GM21526 (cell line): Measurements from ENCODE around the gene PPIP5K2.

Source experiments
- ATAC-seq: cut with Tn5 transposase; IDR thresholded peaks from one replicate; pipeline ENCODE4 v1.9.1; 2021; ENCODE audit warnings: moderate library complexity; ENCODE audit not compliant: unreplicated experiment, low FRiP score

Gene PPIP5K2

GRCh38 chr5:103235891-103236290 lies 115.8 kb downstream of the PPIP5K2 start:
- ATAC-seq, result no peak

DNA sequence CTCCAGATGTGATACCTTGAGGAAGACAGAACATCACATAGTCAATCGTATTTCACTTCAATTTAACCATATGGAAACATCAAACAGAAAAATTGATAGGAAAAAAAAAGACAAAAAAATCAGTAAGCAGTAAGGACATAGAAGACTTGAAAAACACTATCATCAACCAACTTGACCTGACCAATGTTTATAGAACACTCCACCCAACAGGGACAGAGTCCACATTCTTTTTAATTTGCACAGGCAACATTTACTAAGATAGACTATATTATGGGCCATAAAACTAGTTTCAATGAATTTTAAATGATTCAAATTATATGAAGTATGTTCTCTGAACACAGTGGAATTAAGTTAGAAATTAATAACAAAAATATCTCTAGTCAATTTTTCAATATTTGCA lies 117.7 kb downstream of the PPIP5K2 start:
- ATAC-seq, result no peak

GRCh38 chr5:103243665-103244064 lies 123.6 kb downstream of the PPIP5K2 start:
- ATAC-seq, result no peak

DNA sequence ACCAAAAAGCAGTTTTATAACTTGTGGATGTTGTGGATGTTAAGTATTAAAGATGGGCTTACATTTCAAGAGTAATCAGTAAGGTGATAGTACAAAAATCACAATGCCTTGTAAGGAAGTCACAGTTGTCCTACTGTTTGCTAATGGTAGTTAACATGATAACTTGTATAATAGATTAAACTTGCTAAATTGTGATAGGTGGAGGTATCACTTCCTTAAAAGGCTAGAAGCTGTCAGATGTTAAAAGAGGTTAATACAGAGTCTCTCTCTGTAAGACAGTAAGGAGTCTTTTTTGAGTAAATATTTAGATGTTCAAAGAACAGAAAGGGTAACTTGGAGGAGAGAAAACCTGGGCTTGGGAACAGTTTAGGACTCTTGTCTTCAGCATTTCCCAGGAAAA lies 124.3 kb downstream of the PPIP5K2 start:
- no peak for ATAC-seq

GRCh38 chr5:103245761-103246160 lies 125.7 kb downstream of the PPIP5K2 start:
- ATAC-seq, result no peak

- ATAC-seq, result no peak
Measured at GRCh38 chr5:103247118-103247517, 127.0 kb downstream of the PPIP5K2 start.

DNA sequence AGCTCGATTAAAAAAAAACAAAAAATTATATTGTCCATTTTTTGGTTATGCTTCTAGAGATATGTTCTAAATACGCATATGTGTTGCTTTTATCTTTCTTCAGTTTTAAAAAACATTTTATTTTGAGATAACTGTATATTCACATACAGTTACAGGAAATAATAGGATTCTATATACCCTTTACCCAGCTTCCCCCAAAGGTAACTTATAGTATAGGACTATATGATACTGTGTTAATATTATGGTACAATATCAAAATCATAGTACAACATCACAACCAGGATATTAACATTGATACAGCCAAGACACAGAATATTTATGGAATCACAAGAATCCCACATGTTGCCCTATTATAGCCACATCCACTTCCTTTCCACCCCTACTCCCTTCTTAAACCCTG lies 129.0 kb downstream of the PPIP5K2 start:
- ATAC-seq, result no peak

DNA sequence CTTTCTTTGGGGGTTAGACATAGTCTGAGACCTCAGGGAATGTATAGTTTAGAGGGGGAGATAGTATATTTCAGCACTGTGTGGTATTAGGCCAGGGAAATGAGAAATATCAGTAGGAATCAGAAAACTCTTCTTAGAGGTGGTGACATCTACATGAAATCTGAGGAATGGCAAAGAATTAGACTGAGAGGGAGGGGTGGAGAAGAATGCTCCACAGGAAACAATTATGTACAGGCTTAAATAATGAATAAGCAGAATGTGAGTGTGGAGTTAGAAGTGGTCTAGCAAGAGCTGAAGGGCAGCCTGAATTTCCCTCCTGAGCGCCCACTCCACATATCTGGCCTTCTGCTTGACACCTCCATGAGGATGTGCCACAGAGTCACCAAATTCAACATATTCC lies 134.8 kb downstream of the PPIP5K2 start:
- no peak for ATAC-seq

- no peak for ATAC-seq
Measured at GRCh38 chr5:103255691-103256090, 135.6 kb downstream of the PPIP5K2 start.

GRCh38 chr5:103256178-103256577 lies 136.1 kb downstream of the PPIP5K2 start:
- no peak for ATAC-seq

DNA sequence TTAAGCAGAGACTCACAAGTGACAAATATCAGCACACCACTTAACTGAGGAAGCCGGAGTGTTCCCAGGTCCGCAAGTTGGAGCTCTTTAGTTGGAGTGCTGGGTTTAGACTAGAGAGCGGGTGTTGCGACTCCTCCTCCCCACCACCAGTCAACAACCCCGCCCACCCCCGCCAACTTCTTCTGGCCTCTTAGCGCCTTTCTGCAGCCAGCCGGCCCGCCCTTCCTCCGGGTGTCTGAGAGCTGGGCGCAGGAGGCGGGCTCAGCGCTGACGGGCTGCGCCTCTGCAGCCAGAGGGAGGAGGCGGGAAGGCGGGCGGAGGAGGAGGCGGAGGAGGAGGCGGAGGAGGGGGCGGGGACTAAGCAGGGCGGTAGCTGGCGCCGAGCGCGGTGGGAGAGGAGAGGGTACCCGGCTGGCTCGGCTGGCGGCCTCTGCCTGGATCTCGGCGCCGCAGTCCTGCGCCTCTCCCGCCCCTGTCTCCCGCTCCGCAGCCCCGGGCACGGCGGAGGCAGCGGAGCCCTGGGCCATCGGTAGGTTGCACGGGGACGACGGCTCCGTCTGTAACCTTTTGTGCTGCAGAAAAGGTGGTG lies 138.4 kb downstream of the PPIP5K2 start, which contains the start of gene MACIR:
Gene MACIR (plus strand): TSS at position 396 of the 589 bp plus-strand sequence. CDS start 17,157 bp downstream, outside the sequence.
- ATAC-seq, result peak; percentile 82

DNA sequence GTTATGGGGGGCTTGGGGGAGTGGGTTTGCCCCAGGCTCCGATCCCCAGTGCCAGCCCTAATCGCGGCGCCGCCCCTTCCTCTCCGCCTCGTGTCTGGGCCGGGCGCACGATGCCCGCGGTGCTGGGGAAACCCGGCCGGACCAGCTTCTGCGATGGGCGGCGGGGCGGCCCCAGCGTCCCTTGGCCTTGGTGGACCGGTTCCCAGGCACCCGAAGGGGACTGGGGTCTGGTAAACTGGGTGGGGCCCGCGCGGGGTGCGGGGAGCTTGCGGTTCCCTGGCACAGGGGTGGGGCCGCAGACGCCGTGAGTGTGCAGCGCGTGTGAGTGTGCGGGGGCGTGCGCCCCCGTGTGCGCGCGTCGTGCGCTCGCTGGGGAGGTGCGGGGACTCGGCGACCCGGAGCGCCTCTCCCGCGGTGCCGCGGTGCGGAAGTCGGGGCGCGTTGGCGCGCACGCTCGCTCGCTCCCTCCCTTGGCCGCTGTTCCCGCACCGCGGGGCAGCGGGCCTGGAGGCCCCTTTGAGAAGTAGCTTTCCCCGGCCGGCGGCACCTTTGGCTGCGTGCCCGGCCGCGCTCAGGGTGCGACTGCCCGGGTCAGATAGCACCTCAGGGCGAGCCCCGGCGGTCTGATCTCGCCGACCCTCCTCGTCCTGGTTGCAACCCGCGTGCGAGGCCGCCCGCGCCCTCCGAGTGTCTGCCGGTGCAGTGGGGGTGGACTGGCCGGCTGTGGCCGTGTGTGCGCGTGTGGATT lies 139.0 kb downstream of the PPIP5K2 start:
- ATAC-seq, result peak; percentile 34

DNA sequence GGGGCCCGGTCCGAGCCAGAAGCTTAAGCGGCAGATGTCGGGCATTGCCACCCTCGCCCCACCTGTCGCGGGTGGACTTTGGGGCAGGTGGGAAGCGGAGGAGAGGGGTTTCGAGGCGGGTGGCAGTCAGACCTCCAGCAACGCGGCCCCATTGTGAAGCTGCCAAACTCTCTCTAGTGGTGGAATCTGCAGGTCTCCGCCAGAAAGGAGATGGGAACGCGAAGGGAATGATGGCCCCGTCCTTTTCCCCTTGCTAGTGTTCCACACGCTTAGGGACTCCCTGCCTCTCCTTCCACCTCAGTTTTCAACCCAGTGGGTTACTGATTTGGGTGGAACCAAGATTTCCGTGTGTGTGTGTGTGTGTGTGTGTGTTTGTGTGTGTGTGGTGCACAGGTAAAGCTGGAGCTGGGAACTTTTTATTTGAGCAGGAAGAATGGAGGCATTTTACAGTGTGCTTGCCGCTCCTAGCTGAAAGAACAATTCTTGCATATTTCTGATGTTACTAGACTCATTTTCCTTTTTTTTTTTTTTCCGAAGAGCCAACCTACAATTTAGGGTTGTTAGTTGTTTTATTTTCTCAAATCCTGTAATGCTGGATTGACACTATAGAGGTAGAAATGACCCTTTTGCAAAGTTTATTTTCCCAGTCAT lies 139.7 kb downstream of the PPIP5K2 start:
- ATAC-seq, result no peak

DNA sequence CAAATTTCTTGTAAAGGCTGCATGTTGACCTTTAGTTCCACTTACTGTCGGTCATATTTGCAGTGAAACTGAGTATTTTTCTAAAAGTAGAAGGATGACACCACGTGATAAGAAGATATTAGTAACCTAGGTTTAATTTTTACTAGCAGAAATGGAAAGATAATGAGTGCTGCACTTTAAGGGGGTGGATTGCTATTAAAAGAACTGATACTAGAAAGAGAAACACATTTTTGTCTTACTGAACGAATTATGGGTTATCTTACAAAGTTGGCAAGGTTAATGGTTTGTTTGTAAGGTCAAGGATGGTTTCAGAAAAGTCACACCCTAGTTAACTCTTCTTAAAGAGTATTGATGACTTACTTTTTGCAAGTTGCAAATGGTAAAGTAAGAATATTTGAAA lies 140.8 kb downstream of the PPIP5K2 start:
- peak; percentile 35 for ATAC-seq
